Kidney (tissue), 14 donors: ENCODE results near the gene NHSL2. TPM values are rescaled to one million over a fixed set of nuclear protein-coding genes. Genes with fewer than 3 reads are reported as not detected.

ENCODE experiments used
- DNase-seq, 5 donors: peaks; one replicate each; pipeline ENCODE4 v3.0.0-alpha.2; 2013 to 2020
- FAIRE-seq: peaks from 2 replicates; lab custom pipeline; 2012; peaks lifted over from hg19 to GRCh38; lab: Jason Lieb, UNC
- H3K27ac ChIP-seq, 2 donors: one replicate each; pipeline ENCODE4 v1.7.0; 2013; ENCODE audit warnings: low read depth in 2 of 2, low read length in 2 of 2, inconsistent platforms in 1 of 2
- H3K27me3 ChIP-seq: one replicate; pipeline ENCODE4 v1.7.1; 2013; ENCODE audit warnings: low read length, inconsistent platforms; ENCODE audit not compliant: control insufficient read depth, insufficient read depth
- H3K36me3 ChIP-seq, 3 donors: one replicate each; pipeline versions ENCODE4 v1.7.0 to v1.7.1; 2013; ENCODE audit warnings: low read length in 3 of 3, control low read depth in 1 of 3, inconsistent platforms in 1 of 3; ENCODE audit not compliant: insufficient read depth in 3 of 3, control insufficient read depth in 2 of 3
- H3K4me1 ChIP-seq, 3 donors: one replicate each; pipeline versions ENCODE4 v1.7.0 to v1.7.1; 2013; ENCODE audit warnings: low read length in 3 of 3, inconsistent platforms in 1 of 3, low read depth in 1 of 3; ENCODE audit not compliant: control insufficient read depth in 2 of 3, insufficient read depth in 2 of 3
- H3K4me3 ChIP-seq, 3 donors: one replicate each; pipeline versions ENCODE4 v1.7.0 to v1.8.1; 2013; ENCODE audit warnings: low read length in 3 of 3, control low read depth in 1 of 3, inconsistent platforms in 1 of 3
- H3K9ac ChIP-seq, 3 donors: one replicate each; pipeline versions ENCODE4 v1.7.0 to v1.7.1; 2013; ENCODE audit warnings: low read length in 3 of 3, control low read depth in 1 of 3, inconsistent platforms in 1 of 3
- H3K9me3 ChIP-seq, 3 donors: one replicate each; pipeline versions ENCODE4 v1.7.0 to v1.7.1; 2013; ENCODE audit warnings: low read length in 3 of 3, control low read depth in 1 of 3, inconsistent platforms in 1 of 3; ENCODE audit not compliant: control insufficient read depth in 2 of 3, insufficient read depth in 1 of 3
- intact Hi-C: fragments of 100-400 bp; cut with DNase I; formaldehyde crosslinking; loops from one replicate; pipeline ENCODE4 v1.11.1; 2022
- polyA plus RNA-seq: library from polyadenylated mRNA; stranded (reverse); fragments of 350-450 nt; fragmentation: Illumina TruSeq; extraction: RNeasy Lipid Tissue Mini Kit (QIAGEN cat#74804); gene quantifications from one replicate; pipeline ENCODE4 v1.2.3, GENCODE V29; 2014; ENCODE audit warnings: low read depth, low replicate concordance; ENCODE audit not compliant: insufficient read depth
- total RNA-seq: library from RNA; stranded (reverse); fragmentation: NEBNext Ultra II Directional; extraction: Animal tissue kit (Norgen Biotek cat#: 25700); gene quantifications from one replicate; pipeline ENCODE4 v1.2.1, GENCODE V29; 2021
- TF ChIP-seq, protein P1 (sequence below): IDR thresholded peaks from 3 replicates; pipeline ENCODE4 v1.5.1; 2012; ENCODE audit warnings: mild to moderate bottlenecking, moderate library complexity, borderline replicate concordance; ENCODE audit not compliant: insufficient read depth; ENCODE audit errors: extremely low read depth
- donor health status: control.
- donor health status: control.
- donor health status: control.
- donor health status: control.
- donor health status: control.
- donor health status: DM: yes; HTN: yes; CAD: no.
- donor health status: Normal renal cell carcinoma (clear cell type).

Gene NHSL2
- total and polyA plus RNA-seq, 2 donors from 2014 or later: 1.3 to 10.8 TPM

DNA sequence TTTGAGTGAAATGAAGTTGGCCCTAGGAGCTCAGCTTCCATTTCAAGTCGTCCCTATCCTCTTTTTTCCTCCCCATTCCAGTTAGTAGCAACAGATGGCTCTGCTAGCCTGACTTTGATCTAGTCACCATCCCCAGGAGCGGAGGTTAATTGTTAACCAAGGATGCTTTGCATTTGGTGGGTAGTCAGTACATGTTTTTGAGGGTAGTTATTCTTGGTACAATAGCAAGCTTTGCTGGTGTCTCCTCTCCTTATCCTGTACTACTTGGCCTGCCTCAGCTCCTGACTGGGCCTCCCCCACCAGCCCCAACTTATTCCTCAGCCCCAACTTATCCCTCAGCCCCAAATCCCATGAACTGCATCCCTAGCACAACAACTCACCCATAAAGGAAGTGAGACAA lies 235.9 kb downstream of the NHSL2 start:
- Histone ChIP-seq H3K9me3 (no peaks in the 10 kb centered on the region), H3K27me3 (peaks cover 2% of the 10 kb centered on the region), H3K36me3 (no peaks in the 10 kb centered on the region), H3K4me1 (no peaks in the 10 kb centered on the region), H3K9ac (no peak overlapping the region), H3K4me3 (no peak overlapping the region), H3K27ac (no peak overlapping the region)
- intact Hi-C loops: no loop called here
- FAIRE-seq: no peak
- no peak for DNase-seq
- TF ChIP-seq, protein P1, sequence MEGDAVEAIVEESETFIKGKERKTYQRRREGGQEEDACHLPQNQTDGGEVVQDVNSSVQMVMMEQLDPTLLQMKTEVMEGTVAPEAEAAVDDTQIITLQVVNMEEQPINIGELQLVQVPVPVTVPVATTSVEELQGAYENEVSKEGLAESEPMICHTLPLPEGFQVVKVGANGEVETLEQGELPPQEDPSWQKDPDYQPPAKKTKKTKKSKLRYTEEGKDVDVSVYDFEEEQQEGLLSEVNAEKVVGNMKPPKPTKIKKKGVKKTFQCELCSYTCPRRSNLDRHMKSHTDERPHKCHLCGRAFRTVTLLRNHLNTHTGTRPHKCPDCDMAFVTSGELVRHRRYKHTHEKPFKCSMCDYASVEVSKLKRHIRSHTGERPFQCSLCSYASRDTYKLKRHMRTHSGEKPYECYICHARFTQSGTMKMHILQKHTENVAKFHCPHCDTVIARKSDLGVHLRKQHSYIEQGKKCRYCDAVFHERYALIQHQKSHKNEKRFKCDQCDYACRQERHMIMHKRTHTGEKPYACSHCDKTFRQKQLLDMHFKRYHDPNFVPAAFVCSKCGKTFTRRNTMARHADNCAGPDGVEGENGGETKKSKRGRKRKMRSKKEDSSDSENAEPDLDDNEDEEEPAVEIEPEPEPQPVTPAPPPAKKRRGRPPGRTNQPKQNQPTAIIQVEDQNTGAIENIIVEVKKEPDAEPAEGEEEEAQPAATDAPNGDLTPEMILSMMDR: no peak

- Histone ChIP-seq H3K27ac (no peak overlapping the region), H3K4me3 (no peak overlapping the region), H3K27me3 (no peaks in the 10 kb centered on the region), H3K9ac (no peak overlapping the region), H3K36me3 (no peaks in the 10 kb centered on the region), H3K9me3 (no peaks in the 10 kb centered on the region), H3K4me1 (no peaks in the 10 kb centered on the region)
- TF ChIP-seq, protein P1: no peak
- FAIRE-seq: no peak
- DNase-seq: no peak
- intact Hi-C loops: no loop called here
Measured at GRCh38 chrX:72158773-72159172, 248.1 kb downstream of the NHSL2 start.

- TF ChIP-seq, protein P1: no peak
- no peak for DNase-seq
- FAIRE-seq: no peak
- no peaks in the 10 kb centered on the region for H3K36me3 ChIP-seq
- no peak overlapping the region for H3K9ac ChIP-seq
- no peaks in the 10 kb centered on the region for H3K4me1 ChIP-seq
- H3K27me3 ChIP-seq: no peaks in the 10 kb centered on the region
- no peaks in the 10 kb centered on the region for H3K9me3 ChIP-seq
- H3K27ac ChIP-seq: no peak overlapping the region
- no peak overlapping the region for H3K4me3 ChIP-seq
- intact Hi-C loops: no loop called here
Measured at GRCh38 chrX:72159769-72160168, 249.1 kb downstream of the NHSL2 start.

- no peak overlapping the region for H3K4me3 ChIP-seq
- no peak overlapping the region for H3K9ac ChIP-seq
- H3K27ac ChIP-seq: no peak overlapping the region
- FAIRE-seq: no peak
- TF ChIP-seq, protein P1: no peak
- H3K27me3 ChIP-seq: no peaks in the 10 kb centered on the region
- no peaks in the 10 kb centered on the region for H3K36me3 ChIP-seq
- H3K9me3 ChIP-seq: no peaks in the 10 kb centered on the region
- intact Hi-C loops: no loop called here
- no peaks in the 10 kb centered on the region for H3K4me1 ChIP-seq
- DNase-seq: no peak
Measured at GRCh38 chrX:72165551-72165950, 254.9 kb downstream of the NHSL2 start.
